Loucy (cell line): ENCODE measurements around the gene KRT6C.

Experiments used
- EZH2phosphoT487 ChIP-seq: fragments of 200-600 bp; IDR thresholded peaks from 2 replicates; pipeline ENCODE4 v1.6.1; 2018; ENCODE audit warnings: antibody characterized with exemption, mild to moderate bottlenecking, moderate library complexity, borderline replicate concordance
- TF ChIP-seq, protein P1 (sequence below): fragments of 200-600 bp; sonication (generic); conservative IDR thresholded peaks from 2 replicates; pipeline ENCODE4 v1.5.1; 2014; ENCODE audit warnings: mild to moderate bottlenecking, antibody characterized with exemption, low read length

GRCh38 chr12:52480073-52480472 is 6.5 kb upstream of the KRT6C start:
- TF ChIP-seq, protein P1, sequence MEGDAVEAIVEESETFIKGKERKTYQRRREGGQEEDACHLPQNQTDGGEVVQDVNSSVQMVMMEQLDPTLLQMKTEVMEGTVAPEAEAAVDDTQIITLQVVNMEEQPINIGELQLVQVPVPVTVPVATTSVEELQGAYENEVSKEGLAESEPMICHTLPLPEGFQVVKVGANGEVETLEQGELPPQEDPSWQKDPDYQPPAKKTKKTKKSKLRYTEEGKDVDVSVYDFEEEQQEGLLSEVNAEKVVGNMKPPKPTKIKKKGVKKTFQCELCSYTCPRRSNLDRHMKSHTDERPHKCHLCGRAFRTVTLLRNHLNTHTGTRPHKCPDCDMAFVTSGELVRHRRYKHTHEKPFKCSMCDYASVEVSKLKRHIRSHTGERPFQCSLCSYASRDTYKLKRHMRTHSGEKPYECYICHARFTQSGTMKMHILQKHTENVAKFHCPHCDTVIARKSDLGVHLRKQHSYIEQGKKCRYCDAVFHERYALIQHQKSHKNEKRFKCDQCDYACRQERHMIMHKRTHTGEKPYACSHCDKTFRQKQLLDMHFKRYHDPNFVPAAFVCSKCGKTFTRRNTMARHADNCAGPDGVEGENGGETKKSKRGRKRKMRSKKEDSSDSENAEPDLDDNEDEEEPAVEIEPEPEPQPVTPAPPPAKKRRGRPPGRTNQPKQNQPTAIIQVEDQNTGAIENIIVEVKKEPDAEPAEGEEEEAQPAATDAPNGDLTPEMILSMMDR: no peak
- TF ChIP-seq EZH2phosphoT487: no peak
